Karpas-422 (cell line): ENCODE data around the gene MARCHF6. TPM values are rescaled to one million over a fixed set of nuclear protein-coding genes. Genes with fewer than 3 reads are reported as not detected.

Experiments used
- DNase-seq: peaks from one replicate; pipeline ENCODE4 v3.0.0-alpha.2; 2015
- H2AFZ ChIP-seq: fragments of 200-600 bp; sonication (generic); 2 replicates; pipeline ENCODE4 v1.6.1; 2014; ENCODE audit warnings: antibody characterized with exemption, low read length, mixed read lengths
- H3K27ac ChIP-seq: fragments of 200-600 bp; sonication (generic); 2 replicates; pipeline ENCODE4 v1.5.1; 2014; ENCODE audit warnings: mild to moderate bottlenecking, low read length, moderate library complexity
- H3K27me3 ChIP-seq: fragments of 200-600 bp; sonication (generic); 2 replicates; pipeline ENCODE4 v1.6.1; 2014; ENCODE audit warnings: low read length, mixed read lengths
- H3K36me3 ChIP-seq: fragments of 200-600 bp; sonication (generic); 2 replicates; pipeline ENCODE4 v1.6.1; 2014; ENCODE audit warnings: low read length, mixed read lengths; ENCODE audit not compliant: insufficient read depth
- H3K4me1 ChIP-seq: fragments of 200-600 bp; sonication (generic); 2 replicates; pipeline ENCODE4 v1.6.1; 2014; ENCODE audit warnings: mild to moderate bottlenecking, low read length, mixed read lengths
- H3K4me2 ChIP-seq: fragments of 200-600 bp; sonication (generic); 2 replicates; pipeline ENCODE4 v1.6.1; 2014; ENCODE audit warnings: low read length, low read depth, mild to moderate bottlenecking; ENCODE audit not compliant: poor library complexity, severe bottlenecking
- H3K4me3 ChIP-seq: fragments of 200-600 bp; sonication (generic); 2 replicates; pipeline ENCODE4 v1.5.1; 2014; ENCODE audit warnings: mild to moderate bottlenecking, antibody characterized with exemption, low read length, mixed read lengths
- H3K79me2 ChIP-seq: fragments of 200-600 bp; sonication (generic); 2 replicates; pipeline ENCODE4 v1.6.1; 2014; ENCODE audit warnings: mild to moderate bottlenecking, low read length, mixed read lengths
- H3K9ac ChIP-seq: fragments of 200-600 bp; sonication (generic); 2 replicates; pipeline ENCODE4 v1.6.0; 2014; ENCODE audit warnings: low read length
- H3K9me2 ChIP-seq: fragments of 200-600 bp; sonication (generic), shearing (Covaris generic); replicated peaks from 2 replicates; pipeline ENCODE4 v1.6.0; 2014; ENCODE audit warnings: mild to moderate bottlenecking, low read length, moderate library complexity; ENCODE audit not compliant: insufficient read depth
- H3K9me3 ChIP-seq: fragments of 300-700, 200-600 bp; sonication (generic); 2 replicates; pipeline ENCODE4 v1.6.1; 2014; ENCODE audit warnings: low read length, mixed read lengths
- H4K20me1 ChIP-seq: fragments of 200-600 bp; sonication (generic); 2 replicates; pipeline ENCODE4 v1.6.1; 2014; ENCODE audit warnings: mild to moderate bottlenecking, antibody characterized with exemption, low read length, low read depth; ENCODE audit not compliant: insufficient read depth
- total RNA-seq: library from RNA; depleted of rRNA; stranded (reverse); fragments of >200 nt; shearing (Covaris generic); gene quantifications from 2 replicates; pipeline ENCODE4 v1.2.3, GENCODE V29; 2014; ENCODE audit warnings: low replicate concordance

The MARCHF6 gene
- total RNA-seq, 1 experiment from 2014 or later = 88.4 TPM

DNA sequence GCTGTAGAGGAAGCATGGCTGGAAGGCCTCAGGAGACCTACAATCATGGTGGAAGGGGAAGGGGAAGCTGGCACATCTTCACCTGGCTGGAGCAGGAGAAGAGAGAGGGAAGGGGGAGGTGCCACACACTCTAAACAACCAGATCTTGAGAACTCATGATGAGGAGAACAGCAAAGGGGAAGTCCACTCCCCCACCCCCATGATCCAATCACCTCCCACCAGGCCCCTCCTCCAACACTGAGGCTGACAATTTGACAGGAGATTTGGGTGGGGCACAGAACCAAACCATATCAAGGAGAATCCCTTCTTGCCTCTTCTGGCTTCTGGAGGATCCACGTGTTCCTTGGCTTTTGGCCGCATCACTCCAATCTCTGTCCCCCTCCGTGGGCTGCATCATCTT lies 32.7 kb upstream of the MARCHF6 start:
- Histone ChIP-seq H3K79me2 (no peaks in the 10 kb centered on the region), H3K9ac (no peak overlapping the region), H3K4me1 (peaks cover 5% of the 10 kb centered on the region; the same call in 1 of the 2 replicates), H2AFZ (no peak overlapping the region), H3K9me3 (no peaks in the 10 kb centered on the region), H4K20me1 (no peaks in the 10 kb centered on the region), H3K36me3 (no peaks in the 10 kb centered on the region), H3K27me3 (no peaks in the 10 kb centered on the region), H3K4me2 (no peak overlapping the region), H3K27ac (no peak overlapping the region), H3K9me2 (no peaks in the 10 kb centered on the region), H3K4me3 (no peak overlapping the region)
- no peak for DNase-seq

DNA sequence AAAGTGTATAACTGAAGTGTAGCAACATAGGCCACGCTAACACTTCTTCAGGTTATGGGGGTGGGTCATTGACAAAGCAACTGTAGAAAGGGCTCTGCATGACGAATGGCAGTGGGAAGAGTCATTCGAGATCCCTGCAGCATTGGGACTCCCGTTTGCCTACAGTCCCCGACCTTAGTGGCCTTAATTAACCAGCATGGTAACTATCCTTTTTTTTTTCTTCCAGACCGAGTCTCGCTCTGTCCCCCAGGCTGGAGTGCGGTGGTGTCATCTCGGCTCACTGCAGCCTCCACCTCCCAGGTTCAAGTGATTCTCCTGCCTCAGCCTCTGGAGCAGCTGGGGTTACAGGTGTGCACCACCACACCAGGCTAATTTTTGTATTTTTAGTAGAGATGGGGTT lies 31.6 kb upstream of the MARCHF6 start:
- H3K9me2 ChIP-seq = no peaks in the 10 kb centered on the region

DNA sequence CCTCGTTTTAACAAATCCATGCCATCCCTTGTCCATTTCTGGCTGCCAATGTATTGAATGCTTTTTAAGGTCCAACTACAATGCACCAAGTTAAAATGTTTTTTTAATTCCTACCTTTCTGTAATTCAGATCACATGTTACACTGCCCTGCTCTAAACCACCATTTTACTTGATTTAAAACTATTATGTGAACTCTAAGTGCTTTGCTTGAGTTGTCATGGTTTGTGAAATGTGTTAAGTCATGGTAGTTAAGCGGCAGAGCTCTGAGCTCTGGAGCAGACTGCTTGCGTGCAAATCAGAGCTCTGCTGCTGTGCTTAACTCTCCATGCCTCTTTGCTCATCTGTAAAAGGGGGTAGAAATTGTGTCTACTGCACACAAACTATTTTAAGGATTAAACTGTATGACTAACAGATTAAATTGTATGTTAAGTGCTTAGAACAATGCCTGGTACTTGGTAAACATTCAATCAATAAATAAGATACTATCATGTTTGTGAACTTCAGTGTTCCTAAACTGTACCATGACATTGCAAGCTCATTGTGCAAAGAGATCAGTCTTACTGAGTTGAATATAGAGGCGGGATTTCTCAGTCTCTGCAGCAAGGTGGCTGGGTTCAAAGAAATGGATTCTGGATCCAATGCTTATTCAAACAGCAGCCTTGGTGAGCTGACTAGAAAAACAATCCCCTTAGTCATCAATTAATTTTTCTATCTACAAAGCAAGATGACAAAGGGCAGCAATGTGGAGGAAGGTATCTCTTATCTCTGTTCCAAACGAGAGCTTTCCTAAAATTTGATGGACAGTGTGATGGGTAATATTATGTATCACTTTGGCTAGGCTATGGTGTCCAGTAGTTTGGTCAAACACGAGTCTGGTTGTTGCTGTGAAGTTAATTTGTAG lies 29.7 kb upstream of the MARCHF6 start:
- Histone ChIP-seq H3K27me3 (no peaks in the 10 kb centered on the region), H3K79me2 (no peaks in the 10 kb centered on the region), H3K9me3 (no peaks in the 10 kb centered on the region), H3K4me1 (peaks cover 5% of the 10 kb centered on the region; the same call in 1 of the 2 replicates), H3K36me3 (no peaks in the 10 kb centered on the region), H2AFZ (no peak overlapping the region), H3K27ac (no peak overlapping the region), H3K4me3 (no peak overlapping the region), H3K9me2 (no peaks in the 10 kb centered on the region), H3K9ac (no peak overlapping the region), H4K20me1 (no peaks in the 10 kb centered on the region), H3K4me2 (no peak overlapping the region)
- no peak for DNase-seq

More for the DNA sequence above, 31.6 kb upstream of the MARCHF6 start:
- Histone ChIP-seq H3K9ac (no peak overlapping the region), H2AFZ (no peak overlapping the region), H3K4me3 (no peak overlapping the region), H3K4me2 (no peak overlapping the region), H3K4me1 (peaks cover 5% of the 10 kb centered on the region; the same call in 1 of the 2 replicates), H3K27ac (no peak overlapping the region), H4K20me1 (no peaks in the 10 kb centered on the region), H3K36me3 (no peaks in the 10 kb centered on the region), H3K9me3 (no peaks in the 10 kb centered on the region), H3K27me3 (no peaks in the 10 kb centered on the region), H3K79me2 (no peaks in the 10 kb centered on the region)
- DNase-seq = no peak

DNA sequence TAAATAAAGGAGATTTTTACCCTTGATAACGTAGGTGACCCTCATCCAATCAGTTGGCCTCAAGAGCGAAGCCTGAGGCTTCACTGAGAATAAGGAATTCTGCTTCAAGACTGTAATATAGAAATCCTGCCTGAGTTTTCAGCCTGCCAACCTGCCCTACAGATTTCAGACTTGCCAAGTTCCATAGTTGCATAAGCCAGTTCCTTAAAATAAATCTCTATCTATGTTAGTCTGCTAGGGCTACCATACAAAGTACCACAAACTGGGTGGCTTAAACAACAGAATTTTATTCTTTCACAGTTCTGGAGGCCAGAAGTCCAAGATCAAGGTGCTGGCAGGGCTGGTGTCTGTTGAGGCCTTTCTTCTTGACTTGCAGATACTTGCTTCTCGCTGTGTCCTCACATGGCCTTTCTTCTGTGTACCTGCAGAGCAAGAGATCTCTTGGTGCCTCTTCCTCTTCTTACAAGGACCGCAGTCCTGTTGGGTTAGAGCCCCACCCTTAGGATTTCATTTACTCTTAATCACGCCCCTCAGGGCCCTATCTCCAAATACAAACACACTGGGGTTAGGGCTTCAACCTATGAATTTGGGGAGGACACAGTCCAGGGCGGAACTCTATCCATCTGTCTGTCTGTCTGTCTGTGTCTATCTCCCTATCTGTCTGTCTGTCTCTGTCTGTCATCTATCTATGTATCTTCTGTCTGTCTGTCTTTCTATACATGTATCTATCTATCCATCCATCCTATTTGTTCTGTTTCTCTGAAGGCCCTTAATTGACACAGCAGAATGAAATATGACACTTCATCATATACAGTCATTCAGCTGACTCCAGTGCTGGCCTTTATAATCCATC lies 28.8 kb upstream of the MARCHF6 start:
- Histone ChIP-seq H3K27ac (no peak overlapping the region), H2AFZ (no peak overlapping the region)

DNA sequence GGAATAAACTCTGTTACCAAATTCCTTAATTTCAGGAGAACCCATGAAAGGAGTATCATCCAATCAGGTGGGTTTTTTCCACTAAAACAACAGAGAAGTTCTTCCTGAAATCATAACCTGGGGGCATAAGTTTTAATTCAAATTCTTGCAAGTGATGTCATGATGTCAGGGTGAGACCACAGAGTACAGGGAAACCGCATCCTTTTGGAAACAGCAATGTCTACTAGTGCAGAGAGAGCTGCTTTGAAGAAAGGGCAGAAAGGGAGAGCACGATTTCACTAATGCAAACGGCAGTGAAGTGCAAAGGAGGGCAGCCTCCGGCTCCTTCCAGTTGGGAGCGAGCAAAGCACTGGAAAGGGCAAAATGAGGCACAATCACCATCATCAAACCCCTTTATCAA lies 25.2 kb upstream of the MARCHF6 start:
- H3K36me3 ChIP-seq = no peaks in the 10 kb centered on the region
- no peak for DNase-seq
- H3K4me1 ChIP-seq = peaks cover 5% of the 10 kb centered on the region; the same call in 1 of the 2 replicates
- no peak overlapping the region for H3K9ac ChIP-seq
- H2AFZ ChIP-seq = no peak overlapping the region
- H3K27me3 ChIP-seq = no peaks in the 10 kb centered on the region
- H3K4me3 ChIP-seq = no peak overlapping the region
- H3K4me2 ChIP-seq = no peak overlapping the region
- no peaks in the 10 kb centered on the region for H3K9me2 ChIP-seq
- no peak overlapping the region for H3K27ac ChIP-seq
- H4K20me1 ChIP-seq = no peaks in the 10 kb centered on the region
- H3K9me3 ChIP-seq = no peaks in the 10 kb centered on the region
- H3K79me2 ChIP-seq = no peaks in the 10 kb centered on the region

More for the DNA sequence above, 28.8 kb upstream of the MARCHF6 start:
- no peaks in the 10 kb centered on the region for H3K79me2 ChIP-seq
- H3K36me3 ChIP-seq = no peaks in the 10 kb centered on the region
- DNase-seq = no peak
- H3K9me3 ChIP-seq = no peaks in the 10 kb centered on the region
- H3K27me3 ChIP-seq = no peaks in the 10 kb centered on the region
- H4K20me1 ChIP-seq = no peaks in the 10 kb centered on the region
- no peaks in the 10 kb centered on the region for H3K9me2 ChIP-seq
- H3K4me1 ChIP-seq = peaks cover 5% of the 10 kb centered on the region; the same call in 1 of the 2 replicates
- no peak overlapping the region for H3K4me3 ChIP-seq
- no peak overlapping the region for H3K9ac ChIP-seq
- H3K4me2 ChIP-seq = no peak overlapping the region

DNA sequence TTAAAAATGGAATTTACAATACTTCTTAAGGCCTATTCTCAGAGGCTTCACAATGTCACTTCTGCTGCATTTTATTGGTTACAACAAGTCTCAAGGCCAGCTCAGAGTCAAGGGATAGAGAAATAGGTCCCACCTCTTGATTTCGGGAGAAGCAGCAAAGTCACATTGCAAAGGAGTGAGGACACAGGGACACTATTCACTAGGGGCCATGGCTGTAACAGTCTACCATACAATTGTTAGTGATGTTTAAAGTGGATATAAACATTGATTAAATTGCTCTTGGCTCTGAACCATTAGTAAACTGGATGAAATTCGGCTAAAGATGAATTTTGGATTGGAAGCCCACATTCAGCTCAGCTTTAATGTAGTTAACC lies 24.1 kb upstream of the MARCHF6 start:
- Histone ChIP-seq H3K79me2 (no peaks in the 10 kb centered on the region), H3K4me2 (no peak overlapping the region), H3K9me3 (no peaks in the 10 kb centered on the region), H3K4me3 (no peak overlapping the region), H3K9ac (no peak overlapping the region), H3K4me1 (no peaks in the 10 kb centered on the region), H3K36me3 (no peaks in the 10 kb centered on the region), H3K27ac (no peak overlapping the region), H2AFZ (no peak overlapping the region), H4K20me1 (no peaks in the 10 kb centered on the region), H3K9me2 (no peaks in the 10 kb centered on the region), H3K27me3 (no peaks in the 10 kb centered on the region)
- no peak for DNase-seq

DNA sequence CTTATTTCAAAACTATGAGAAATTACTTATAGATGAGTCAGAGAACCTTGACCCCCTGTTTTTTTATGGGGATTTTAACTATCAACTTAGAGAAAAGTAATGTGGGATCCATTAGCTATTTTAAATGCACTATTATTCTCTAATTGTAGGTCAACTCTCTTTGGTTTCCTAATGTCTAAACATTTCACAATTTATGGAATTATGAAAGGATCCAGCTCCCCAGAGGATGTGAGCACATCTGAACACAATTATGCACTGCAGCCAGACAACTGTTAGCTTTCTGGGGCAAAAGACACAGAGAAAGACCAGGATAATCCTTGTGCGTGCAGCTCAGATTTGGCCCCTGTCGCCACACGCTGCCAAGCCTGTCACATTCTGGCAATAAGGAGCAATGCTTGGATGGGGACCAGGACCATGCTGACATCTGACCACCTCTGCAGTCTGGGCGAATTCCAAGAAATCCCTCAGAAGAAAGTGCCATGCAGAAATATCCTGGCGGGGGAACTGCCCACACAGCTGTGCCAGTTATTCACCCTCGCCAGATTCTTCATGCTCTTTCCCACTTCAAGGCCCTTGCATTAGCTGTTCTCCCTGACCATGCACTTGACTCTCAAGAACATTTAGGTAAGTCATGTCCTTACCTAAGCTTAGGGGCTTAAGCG lies 23.5 kb upstream of the MARCHF6 start:
- H3K27ac ChIP-seq = no peak overlapping the region
- H3K9me3 ChIP-seq = no peaks in the 10 kb centered on the region
- no peaks in the 10 kb centered on the region for H3K9me2 ChIP-seq
- no peak overlapping the region for H3K4me2 ChIP-seq
- no peaks in the 10 kb centered on the region for H3K4me1 ChIP-seq
- H2AFZ ChIP-seq = no peak overlapping the region
- no peak overlapping the region for H3K9ac ChIP-seq
- no peaks in the 10 kb centered on the region for H3K27me3 ChIP-seq
- no peaks in the 10 kb centered on the region for H3K36me3 ChIP-seq
- DNase-seq = no peak
- no peaks in the 10 kb centered on the region for H3K79me2 ChIP-seq
- no peaks in the 10 kb centered on the region for H4K20me1 ChIP-seq
- no peak overlapping the region for H3K4me3 ChIP-seq
